NK-92 treated with Interleukin-12 subunit alpha and Interleukin-12 subunit beta, amount 100 ng/mL, for 24 hours (cell line): ENCODE data around the gene NUAK1.

Source experiments
- DNase-seq: peaks from one replicate; lab custom pipeline; 2025; lab: John Stamatoyannopoulos, UW

NUAK1 gene

DNA sequence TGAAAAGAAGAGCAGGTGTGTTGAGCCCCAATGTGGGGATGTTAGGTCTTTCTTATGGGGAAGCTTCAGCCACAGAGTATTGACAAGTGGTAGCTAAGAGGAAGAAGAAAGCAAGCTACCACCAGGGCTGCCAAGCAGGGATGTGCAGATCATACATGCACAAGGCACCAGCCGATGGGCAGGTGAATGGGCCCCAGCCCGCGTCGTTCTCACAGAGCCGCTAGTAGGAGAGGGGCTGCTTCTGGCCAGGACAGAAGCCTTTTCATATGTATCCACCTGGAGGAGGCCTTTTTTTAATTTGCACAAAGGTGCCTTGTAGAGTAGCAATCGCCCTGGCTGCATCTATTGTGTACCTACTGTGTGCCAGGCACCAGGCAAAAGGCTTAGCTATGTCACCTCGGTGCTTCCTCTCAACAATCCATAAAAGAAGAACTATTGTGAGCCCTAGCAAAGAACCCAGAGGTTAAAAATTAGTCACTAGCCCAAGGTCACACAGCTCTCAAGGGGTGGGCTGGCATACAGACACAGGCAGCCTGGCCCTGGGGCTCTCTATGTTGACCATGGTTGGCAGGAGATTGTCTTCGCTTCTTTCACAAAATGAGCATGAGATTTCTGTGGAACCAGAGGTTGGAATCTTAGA lies 8.2 kb downstream of the NUAK1 start:
- DNase-seq = no peak

DNA sequence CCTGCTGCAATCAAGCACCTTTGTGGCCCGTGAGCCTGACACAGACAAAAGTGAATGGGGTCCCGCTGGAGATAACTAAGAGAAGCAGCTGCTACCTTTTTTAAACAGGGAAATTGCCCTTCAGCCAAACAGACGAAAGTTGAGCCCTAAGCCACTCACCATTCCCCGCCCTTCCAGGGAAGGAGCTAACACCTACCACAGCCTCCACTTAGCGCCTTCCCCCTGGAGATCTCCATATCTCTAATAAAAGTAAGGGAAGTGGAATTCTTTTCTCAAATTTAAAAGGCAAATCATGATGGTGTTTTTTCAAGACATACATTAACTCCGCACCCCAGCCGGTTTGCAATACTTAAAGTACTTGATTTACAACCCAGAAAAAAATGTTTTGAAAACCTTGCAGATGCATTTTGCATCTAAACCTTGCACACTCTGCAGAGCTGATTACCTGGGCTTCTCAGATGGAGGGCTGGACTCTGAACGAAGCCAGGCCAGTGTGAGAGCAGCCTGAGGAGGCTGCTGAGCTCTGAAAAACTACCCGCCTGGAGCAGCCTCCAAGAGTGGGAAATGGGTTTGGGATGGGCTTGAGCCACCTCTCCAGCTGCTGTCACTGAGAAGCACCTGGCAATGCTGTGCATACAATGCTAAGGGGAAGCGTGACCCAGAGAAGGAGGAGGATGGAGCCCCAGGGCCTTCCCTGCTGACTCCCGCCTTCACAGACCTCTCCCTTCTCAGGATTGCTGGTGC lies 10.0 kb downstream of the NUAK1 start:
- no peak for DNase-seq

DNA sequence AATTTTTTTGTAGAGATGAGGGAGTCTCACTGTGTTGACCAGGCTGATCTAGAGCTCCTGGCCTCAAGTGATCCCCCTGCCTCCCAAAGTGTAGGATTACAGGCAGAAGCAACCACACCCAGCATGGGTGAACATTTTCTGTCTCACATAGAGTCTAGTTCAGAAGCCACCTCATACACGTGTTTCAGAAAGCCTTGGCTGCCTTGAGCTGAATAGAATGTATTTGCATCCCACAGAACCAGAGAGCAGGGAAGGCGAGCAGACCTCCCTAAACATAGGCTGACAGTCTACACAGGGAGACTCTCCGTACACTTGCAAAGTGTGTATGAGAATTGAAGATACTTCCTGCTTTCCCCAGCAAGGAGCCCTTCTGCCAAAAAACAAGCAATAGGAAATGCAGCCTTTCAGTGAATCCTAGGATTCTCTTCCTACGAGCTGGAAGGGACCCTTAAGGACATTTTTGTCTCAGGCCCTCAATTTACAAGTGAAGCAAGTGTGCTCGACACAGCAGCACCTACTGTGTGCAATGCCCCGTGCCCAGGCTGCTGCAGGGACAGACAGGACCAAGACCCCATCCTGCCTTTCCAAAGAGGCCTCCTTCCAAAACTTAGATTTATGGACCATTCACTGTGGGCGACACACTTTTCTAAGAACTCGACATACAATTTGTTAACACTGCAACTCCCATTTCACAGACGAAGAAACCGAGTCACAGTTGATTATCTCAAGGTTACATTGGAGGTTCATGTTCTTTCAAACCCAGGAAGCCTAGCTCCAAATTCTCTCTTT lies 11.2 kb downstream of the NUAK1 start:
- no peak for DNase-seq

DNA sequence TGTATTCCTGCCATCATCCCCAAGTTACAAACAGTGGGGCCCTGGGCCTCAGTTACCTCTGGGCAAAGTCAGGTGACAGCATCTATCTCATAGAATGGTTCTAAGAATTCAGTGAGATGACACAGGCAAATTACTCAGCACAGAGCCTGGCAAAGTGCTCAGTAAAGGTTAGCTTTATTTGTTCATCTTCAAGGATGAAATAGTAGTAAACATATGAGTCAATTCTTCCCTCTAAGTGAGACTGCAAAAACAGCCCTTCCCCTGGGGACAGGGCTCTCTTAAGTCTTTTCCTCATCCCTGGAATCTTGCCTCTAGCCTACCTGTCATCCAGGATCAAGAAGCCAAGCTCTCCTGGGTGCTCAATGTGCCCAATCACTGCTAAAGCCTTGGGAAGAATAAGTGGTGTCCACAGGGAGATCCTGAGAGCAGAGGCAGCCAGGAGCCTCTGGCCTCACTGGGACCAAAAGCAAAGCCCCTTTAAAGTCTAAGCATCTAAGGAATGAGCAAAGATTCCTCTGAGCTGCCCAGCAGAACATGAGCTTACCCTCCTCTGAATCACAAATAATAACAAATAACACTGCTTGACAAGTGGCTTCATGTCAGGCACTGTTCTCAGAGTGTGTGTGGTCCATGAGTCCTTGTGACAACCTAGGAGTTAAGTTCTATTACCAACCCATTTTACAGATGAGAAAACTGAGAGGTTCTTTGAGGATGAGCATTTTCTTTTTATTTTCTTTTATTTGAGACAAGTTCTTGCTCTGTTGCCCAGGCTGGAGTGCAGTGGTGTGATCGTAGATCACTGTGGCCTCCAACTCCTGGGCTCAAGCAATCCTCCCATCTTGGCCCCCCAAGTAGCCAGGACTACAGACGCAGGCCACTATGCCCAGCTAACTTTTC lies 12.1 kb downstream of the NUAK1 start:
- no peak for DNase-seq

DNA sequence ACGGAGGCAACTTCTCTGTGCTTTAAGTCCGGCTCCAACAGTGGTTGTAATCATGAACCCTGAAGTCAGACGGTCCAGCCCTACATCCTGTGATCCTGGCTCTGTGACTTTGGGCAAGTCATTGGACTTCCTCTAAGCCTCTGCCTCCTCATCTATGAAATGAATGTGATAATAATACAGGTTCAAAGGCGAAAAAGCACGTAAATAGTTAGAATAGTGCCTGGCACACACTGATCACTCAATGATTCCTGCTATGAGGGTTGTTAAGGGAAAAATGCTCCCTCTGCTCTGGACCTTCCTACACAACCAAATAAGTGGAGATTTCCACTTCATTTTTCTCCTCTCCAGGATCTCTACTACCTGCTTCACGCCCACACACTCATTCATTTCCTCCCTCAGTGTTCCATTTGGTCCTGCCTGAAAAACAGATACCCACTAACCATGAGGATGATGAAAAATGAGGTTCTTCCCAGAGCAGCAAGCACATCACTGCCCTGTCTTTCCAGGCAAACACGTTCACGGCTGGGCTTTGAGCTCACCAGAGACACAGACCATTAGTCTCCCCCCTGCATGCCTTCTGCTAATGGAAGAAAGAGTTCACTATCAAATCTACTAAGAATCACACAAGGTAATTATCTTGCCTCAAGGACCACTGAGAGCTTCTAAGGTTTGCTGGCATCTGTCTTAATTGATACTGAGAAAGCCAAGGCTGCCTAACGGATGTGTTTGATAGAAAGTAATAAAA lies 13.2 kb downstream of the NUAK1 start:
- DNase-seq = no peak

DNA sequence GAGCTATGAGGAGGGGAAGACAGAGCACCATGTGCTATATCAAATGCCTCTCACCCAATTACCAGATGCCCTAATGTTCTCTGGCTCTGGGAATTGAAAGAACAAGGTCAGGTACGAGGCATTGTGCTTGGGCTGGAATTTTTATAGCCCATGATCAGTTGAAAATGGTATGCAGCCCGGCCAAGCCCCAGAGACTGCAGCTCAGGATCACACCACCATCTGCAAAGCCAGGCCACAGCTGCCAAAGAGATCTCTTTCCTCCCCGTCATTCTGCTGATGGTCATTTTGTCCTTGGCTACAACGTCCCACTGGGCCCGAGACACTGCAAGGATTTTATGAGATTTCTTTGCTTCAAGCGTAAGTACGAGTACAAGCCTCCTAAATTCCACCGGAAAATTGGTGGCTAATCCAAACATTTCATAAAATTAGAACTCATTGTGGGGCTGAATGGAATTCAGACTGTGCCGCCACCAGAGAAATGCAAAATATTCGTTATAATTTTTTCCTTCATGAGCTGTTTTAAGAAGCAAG lies 15.1 kb downstream of the NUAK1 start:
- DNase-seq = no peak

DNA sequence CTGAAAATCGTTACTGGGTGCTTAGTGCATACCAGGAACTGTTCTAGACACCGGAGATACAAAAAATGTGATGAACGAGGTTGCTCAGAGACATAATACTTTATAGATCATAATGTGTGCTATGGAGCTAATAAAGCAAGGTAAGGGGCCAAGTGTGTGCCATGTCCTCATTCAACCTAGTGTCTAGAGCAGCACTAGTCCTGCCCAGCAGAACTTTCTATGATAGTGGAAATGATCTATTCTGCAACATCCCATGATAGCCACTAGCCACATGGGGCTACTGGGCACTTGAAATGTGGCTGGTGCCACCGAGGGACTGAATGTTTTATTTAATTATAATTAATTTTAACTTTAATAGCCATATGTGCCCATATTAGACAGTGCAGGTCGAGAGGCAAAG lies 15.6 kb downstream of the NUAK1 start:
- no peak for DNase-seq

DNA sequence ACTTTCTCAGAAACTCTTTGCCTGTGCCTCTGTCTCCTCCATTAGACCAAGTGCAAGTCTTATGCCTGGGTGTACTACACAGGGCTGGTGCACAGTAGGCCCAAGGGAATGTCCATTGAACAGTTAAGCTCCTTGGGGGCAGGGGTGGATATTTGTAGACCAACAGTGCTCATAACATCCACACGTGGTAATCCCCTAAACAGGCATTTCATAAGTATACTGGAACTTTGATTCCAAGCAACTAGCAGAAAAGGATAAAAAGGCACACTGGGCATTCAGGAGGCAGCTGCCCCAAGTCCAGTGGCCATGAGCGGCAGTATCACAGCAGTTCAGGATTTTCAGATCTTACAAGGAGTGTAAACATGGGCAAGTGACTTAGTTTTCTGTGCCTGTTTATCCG lies 16.8 kb downstream of the NUAK1 start:
- no peak for DNase-seq

DNA sequence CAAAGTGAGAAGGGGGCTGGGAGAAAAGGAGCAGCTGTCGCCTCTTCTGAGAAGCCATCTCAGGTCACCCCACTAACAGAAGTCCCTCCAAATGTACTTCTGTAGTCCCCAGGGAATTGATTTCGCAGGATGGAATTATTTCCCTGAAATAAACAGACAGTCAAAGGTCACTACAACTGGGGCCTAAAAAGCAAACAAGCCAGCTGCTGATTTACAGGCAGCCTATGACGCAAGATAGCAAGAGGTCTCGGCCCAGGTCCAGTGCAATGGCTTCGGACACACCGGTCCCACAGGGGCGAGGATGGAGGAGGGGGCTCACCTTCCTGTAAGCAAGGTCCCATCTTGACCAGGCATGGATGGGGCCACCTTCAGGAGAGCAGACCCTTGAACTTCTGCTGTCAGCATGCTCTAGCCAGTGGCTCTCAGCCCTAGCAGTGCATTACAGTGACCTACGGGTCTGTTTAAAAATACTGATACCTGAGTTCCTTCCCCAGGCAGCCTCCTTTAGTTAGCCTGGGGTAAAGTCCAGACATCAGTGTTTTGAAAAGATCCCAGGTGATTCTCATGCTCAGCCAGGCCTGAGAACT lies 18.1 kb downstream of the NUAK1 start:
- DNase-seq = no peak

DNA sequence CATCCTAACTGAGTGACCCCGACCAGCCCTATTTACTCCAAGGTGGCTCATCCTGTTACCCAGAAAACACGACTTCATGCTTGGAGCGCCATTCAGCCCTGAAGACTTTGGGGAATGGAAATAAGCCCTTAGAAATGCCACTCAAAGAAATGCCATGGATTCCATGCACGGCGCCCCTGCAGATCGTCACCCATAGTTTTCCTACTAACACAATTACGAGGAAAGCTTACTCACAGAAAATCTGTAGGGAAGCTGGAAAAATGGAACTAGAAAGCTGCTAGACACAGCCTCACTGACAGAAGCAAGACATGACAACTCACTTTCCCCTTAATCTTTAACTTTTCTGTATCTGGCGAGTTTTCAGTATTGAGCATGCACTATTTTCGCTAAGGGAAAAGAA lies 19.5 kb downstream of the NUAK1 start:
- DNase-seq = no peak

DNA sequence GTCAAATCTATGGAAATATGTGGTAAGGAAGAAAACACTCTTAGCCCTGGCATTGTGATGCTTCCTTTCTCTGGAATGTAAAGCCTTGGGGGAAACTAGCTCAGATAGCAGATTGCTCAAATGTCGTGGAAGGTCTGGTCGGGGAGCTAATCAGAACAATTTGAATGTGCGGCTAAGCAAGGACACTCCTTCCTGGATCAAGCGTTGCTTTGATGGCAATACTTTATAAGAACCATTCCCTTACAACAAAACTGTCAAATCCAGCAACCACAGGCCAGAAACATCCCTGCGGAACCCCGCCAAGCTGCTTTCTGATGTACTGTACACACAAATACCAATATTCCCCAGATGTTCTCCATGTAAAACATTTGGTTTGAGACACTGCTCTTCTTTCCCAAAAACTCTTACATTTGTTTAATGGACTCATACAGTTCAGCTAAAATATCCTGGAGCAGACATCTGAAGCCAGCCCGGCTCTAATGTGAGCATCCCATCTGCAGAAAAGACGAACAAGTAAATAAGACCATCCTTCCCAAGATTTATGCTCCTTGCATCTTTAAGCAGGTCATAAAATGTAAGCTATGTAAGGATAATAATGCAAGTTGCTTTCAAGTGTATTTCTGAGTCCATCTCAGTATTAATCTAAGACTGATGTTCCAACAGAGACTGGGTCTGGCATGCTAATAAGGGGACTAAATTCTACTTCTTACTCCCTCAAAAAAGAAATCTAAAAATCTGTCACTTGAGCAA lies 20.2 kb downstream of the NUAK1 start:
- DNase-seq = no peak

DNA sequence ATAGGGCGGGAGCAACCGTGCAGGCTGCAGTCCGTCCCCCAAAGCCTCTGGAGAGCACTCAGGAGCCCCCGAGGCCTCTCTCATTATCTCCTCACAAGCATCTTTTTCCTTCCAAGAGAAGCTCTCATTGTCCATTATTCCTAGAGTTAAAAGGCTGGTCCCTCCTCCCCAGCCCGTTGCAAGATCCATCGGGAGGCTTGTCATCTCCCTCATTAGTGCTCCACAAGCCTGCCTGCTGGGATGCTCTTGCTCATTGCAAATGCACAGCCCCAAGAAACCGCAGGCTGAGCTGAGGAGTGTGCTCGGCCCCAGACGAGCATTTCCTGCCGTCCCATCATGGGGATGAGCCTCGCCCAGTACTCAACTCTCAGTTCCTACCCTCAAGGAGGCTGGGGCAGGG lies 23.3 kb downstream of the NUAK1 start:
- no peak for DNase-seq

DNA sequence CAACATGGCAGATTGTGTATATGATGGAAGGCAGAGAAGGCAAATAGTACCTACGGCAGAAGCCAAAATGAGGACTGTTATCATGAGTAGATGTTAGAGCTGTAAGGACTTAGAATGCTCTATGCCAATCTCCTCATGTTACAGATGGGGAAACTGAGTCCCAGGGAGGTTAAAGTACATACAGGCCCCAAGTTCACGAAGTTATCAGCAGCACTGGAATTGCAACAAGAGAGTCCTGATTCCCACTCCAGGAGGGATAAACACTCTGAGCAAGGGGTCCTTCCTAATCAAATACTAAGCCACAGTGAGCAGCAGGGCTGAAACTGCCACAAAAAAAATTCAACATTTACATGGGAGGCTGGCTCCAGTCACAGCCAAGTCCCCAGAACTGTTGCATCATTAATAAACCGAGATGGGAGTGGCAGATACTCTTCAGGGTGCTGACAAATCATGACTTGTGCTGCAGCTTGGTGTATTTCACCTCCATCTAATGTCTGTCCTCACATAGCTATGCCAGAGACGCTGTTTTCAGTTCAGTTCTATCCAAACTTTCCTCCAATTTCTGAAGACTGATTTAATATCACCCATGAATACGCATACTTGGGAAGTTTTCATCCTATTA lies 24.2 kb downstream of the NUAK1 start:
- peak; percentile 13 for DNase-seq

DNA sequence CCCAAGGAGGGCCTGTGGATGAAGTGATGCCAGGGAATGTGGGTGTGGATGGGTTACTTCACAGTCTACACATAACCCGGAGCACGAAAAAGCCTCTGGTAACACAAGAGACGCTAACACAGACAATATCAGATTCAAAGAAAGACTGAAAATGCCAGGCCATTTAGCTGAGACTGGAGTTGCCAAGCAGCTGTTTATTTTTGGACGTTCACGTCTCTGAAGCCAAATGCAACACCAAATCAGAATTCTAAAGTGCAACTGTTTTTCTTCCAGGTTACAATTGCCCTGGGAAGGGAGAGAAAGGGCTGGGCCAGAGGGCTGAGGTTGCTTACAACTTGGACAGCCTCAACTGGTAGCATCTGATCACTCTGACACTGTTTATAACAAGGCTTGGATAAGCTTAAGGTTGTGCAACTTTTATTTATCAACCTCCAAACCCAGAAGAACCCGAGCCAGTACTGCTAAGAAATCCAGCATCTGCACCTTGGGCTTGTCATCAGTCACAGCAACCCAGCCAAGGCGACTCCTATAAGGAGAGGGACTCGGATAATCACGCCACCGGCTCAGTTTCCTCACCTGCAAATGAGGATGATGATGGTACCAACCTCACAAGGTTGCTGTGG lies 24.8 kb downstream of the NUAK1 start:
- no peak for DNase-seq

DNA sequence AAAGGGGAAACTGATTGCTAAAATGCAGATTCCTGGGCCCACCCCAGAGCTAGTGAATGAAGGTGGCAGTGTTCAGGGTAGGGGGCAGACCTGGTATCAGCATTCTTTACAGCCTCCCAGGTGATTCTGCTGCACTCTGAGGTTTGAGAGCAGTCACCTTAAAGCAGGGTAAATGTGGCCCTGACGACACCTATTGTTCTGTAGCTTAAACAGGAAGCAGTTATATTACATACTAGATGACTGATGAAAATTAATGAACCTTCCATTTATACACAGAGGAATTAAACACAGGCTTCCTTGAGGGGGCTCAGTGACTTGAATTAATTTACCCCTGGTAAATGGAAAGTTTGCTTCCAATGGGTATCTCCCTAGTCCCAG lies 25.3 kb downstream of the NUAK1 start:
- no peak for DNase-seq

DNA sequence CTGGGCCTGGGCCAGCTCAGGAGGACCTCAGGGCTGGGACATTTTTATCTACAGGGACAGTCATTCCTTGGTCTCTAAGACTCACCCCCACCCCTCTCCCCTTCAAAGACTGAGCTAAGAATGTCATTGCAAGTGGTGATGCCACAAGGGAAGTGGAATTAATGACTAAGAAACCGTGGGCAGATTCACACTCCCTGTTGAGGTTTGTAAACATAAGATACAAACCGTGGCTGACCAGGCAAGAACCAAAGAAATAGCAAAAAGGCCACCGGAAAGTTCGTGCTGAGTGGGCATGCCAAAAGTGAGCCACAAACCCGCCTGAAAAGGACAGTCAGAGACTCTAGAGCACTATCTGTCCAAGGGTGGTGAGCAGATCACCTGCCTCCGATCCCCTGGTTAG lies 25.7 kb downstream of the NUAK1 start:
- peak; percentile 62 for DNase-seq

DNA sequence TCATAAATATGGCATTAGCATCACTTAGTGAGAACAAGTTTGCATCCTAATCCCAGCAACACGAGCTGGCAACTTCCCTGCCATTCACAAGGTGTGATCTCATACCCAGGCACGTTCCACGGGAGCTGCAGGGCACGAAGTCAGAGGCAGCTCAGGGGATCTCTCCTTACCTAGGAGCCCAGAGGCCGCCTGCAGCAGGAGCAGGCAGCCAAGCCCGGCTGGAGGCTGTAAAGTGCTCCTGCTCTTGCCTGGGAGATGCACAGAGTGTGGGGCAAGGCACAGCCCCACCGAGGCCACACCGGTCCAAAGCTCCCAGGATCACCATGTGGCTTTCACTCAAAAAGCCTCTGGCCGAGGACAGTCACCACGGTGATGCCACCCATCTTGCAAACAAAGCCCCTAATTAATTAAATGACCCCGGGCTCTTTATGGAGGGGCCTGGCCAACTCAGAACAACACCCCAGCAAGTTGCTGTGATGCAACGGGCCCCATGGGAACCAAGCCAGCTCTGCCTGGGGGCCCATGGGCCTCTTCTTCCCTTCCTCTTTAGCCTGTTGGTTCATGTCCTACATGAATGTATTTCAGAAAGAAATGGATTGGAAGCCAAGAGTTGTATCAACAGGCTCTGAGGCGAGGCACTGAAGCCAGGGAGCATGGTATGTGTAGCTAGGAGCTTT lies 26.5 kb downstream of the NUAK1 start:
- DNase-seq = peak; percentile 7

DNA sequence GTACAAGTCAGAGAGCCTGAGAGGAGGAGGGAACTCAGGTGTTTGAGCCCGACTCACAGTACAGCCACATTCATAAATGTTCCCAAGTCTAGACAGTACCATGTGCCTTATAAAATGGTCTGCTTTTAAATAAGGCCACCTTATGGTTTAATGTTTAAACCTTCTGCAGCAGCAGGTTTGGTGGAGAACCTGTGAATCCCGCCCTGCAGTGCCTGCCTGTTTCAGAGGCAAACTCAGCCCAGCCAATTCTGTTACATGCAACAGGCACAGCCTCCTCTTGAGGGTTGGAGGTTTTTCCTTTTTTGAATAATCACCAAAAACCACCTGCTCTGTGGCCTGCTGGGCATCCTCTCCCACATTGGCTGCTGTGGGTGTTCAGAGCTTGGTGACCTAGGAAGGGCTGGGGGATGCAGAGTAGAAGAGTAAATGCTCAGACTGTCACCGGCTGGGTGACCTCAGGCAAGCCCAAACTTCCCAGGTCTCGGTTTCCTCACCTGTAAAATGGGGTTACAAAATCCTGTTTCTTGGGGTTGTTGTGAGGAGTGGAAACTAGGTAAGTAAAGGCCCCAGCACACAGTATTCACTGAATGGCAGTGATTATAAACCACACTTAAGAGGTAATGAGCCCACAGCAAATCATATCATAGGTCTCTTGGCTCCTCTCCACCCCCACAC lies 28.0 kb downstream of the NUAK1 start:
- peak; percentile 18 for DNase-seq
